Panc1 (cell line): Measurements from ENCODE around the gene SLCO3A1. TPM values are rescaled to one million over a fixed set of nuclear protein-coding genes. Genes with fewer than 3 reads are reported as not detected.

Source experiments
- ATAC-seq: fragments of 200-7000 bp; cut with Tn5 transposase; 2 replicates; pipeline ENCODE4 v1.9.1; 2020; ENCODE audit warnings: mild to moderate bottlenecking, moderate library complexity
- BruUV-seq: library from RNA; stranded (reverse); fragments of 400-500 nt; replicated peaks from 2 replicates; lab custom pipeline; 2021; lab: Mats Ljungman, UMichigan
- CTCF ChIA-PET: fragments of 300-600 bp; sonication (Branson Sonifier 250); formaldehyde crosslinking; loops from one replicate; lab custom pipeline; 2022; ENCODE audit warnings: antibody characterized with exemption; lab: Charles Lee
- POLR2A ChIA-PET: fragments of 300-600 bp; sonication (Branson Sonifier 250); formaldehyde crosslinking; loops from one replicate; lab custom pipeline; 2022; ENCODE audit warnings: antibody characterized with exemption; lab: Charles Lee
- DNase-seq: peaks from one replicate; pipeline ENCODE4 v3.0.0-alpha.2; 2010; ENCODE audit warnings: low read depth, low spot score
- H3K27ac ChIP-seq: 2 replicates; pipeline ENCODE4 v1.5.1; 2011; ENCODE audit warnings: mild to moderate bottlenecking, low read length, inconsistent platforms
- H3K27me3 ChIP-seq: fragments of 200-500 bp; sonication (Bioruptor generic); 2 replicates; pipeline ENCODE4 v1.6.0; 2014; ENCODE audit warnings: low read length, inconsistent platforms; ENCODE audit not compliant: control insufficient read depth, insufficient read depth
- H3K36me3 ChIP-seq: fragments of 200-500 bp; sonication (Bioruptor generic); 2 replicates; pipeline ENCODE4 v1.5.1; 2014; ENCODE audit warnings: inconsistent platforms, mild to moderate bottlenecking, low read length, moderate library complexity; ENCODE audit not compliant: control insufficient read depth, insufficient read depth
- H3K4me1 ChIP-seq: 2 replicates; pipeline ENCODE4 v1.5.1; 2011; ENCODE audit warnings: inconsistent platforms, mild to moderate bottlenecking, low read length, moderate library complexity; ENCODE audit not compliant: control insufficient read depth, insufficient read depth
- H3K4me3 ChIP-seq, 2 experiments: 2 replicates each; pipeline ENCODE4 v1.5.1; 2011 to 2012; ENCODE audit warnings: low read depth in 2 of 2, low read length in 2 of 2, mild to moderate bottlenecking in 2 of 2, inconsistent platforms in 1 of 2, moderate library complexity in 1 of 2
- H3K9me3 ChIP-seq: fragments of 200-500 bp; sonication (Bioruptor generic); 2 replicates; pipeline ENCODE4 v1.5.1; 2014; ENCODE audit warnings: low read depth, mild to moderate bottlenecking, inconsistent platforms, low read length, moderate library complexity; ENCODE audit not compliant: control insufficient read depth, insufficient read depth
- CTCF ChIP-seq: fragments of 450-650 bp; IDR thresholded peaks from 2 replicates; pipeline ENCODE4 v1.5.1; 2017; ENCODE audit warnings: mild to moderate bottlenecking
- POLR2AphosphoS5 ChIP-seq: IDR thresholded peaks from 2 replicates; pipeline ENCODE4 v1.6.1; 2012; ENCODE audit warnings: mild to moderate bottlenecking, low read depth, low read length, moderate library complexity
- REST ChIP-seq, 2 experiments: IDR thresholded peaks; 2 replicates each; pipeline ENCODE4 v1.6.1; 2011 to 2012; ENCODE audit warnings: low read depth in 2 of 2, control low read depth in 1 of 2, low read length in 1 of 2, mild to moderate bottlenecking in 1 of 2, moderate library complexity in 1 of 2; ENCODE audit not compliant: insufficient read depth in 1 of 2
- SIN3A ChIP-seq: IDR thresholded peaks from 2 replicates; pipeline ENCODE4 v1.6.1; 2012; ENCODE audit warnings: low read depth, mild to moderate bottlenecking, low read length, moderate library complexity, borderline replicate concordance; ENCODE audit not compliant: insufficient read depth
- TCF7L2 ChIP-seq: IDR thresholded peaks from 2 replicates; pipeline ENCODE4 v1.6.1; 2011; ENCODE audit warnings: mild to moderate bottlenecking, low read depth, low read length, inconsistent platforms
- in situ Hi-C: cut with HindIII; loops from 2 replicates; pipeline ENCODE4 v1.10.0; 2016; ENCODE audit warnings: low sequenced_read_pairs, low pct_unique_long_range_greater_than_20kb
- intact Hi-C: fragments of 100-400 bp; cut with micrococcal nuclease; formaldehyde crosslinking; loops from one replicate; pipeline ENCODE4 v1.10.0; 2022; ENCODE audit not compliant: unreplicated experiment
- total RNA-seq: library from RNA; stranded (reverse); gene quantifications from one replicate; pipeline ENCODE4 v1.2.1, GENCODE V29; 2021; ENCODE audit not compliant: unreplicated experiment

The SLCO3A1 gene
- total RNA-seq, 1 experiment from 2014 or later, result 20.6 TPM

- Histone ChIP-seq H3K4me3 (no peak overlapping the region), H3K36me3 (no peaks in the 10 kb centered on the region), H3K4me1 (no peaks in the 10 kb centered on the region), H3K27me3 (no peaks in the 10 kb centered on the region), H3K9me3 (no peaks in the 10 kb centered on the region), H3K27ac (no peak overlapping the region)
- ChIA-PET POLR2A (no interaction called here), CTCF (no interaction called here)
- no peak for TF ChIP-seq SIN3A
- no peak for TF ChIP-seq POLR2AphosphoS5
- no peak for TF ChIP-seq TCF7L2
- no peak for TF ChIP-seq REST (IDR thresholded peaks at IDR 0.05; ENCODE audit: insufficient read depth in 1 of 2, low read depth in 2 of 2, low read length in 1 of 2)
- TF ChIP-seq CTCF, result no peak
- no peak for DNase-seq
- intact Hi-C loops (loop anchor here (10.0 kb wide), 1 partner anchor 382 kb away; no protein-coding TSS in a partner anchor), in situ Hi-C loops (no loop called here)
- no peak for ATAC-seq
- BruUV-seq, result no TSS peak
Measured at GRCh38 chr15:92087211-92087610, 233.7 kb downstream of the SLCO3A1 start.

- DNase-seq, result no peak
- intact Hi-C loops, result no loop called here
- ChIA-PET POLR2A (no interaction called here), CTCF (interaction anchor here (0.5 kb wide), 1 partner anchor 822 kb away, joined by 3 read pairs; no protein-coding TSS in a partner anchor)
- no TSS peak for BruUV-seq
- Histone ChIP-seq H3K27ac (no peak overlapping the region), H3K4me1 (no peaks in the 10 kb centered on the region), H3K9me3 (no peaks in the 10 kb centered on the region), H3K27me3 (no peaks in the 10 kb centered on the region), H3K36me3 (no peaks in the 10 kb centered on the region), H3K4me3 (no peak overlapping the region)
- ATAC-seq, result peak; percentile 92
- no peak for TF ChIP-seq SIN3A
- peak; percentile 94 for TF ChIP-seq CTCF
- no peak for TF ChIP-seq POLR2AphosphoS5
- no peak for TF ChIP-seq REST (IDR thresholded peaks at IDR 0.05; ENCODE audit: insufficient read depth in 1 of 2, low read depth in 2 of 2, low read length in 1 of 2)
- no peak for TF ChIP-seq TCF7L2
- in situ Hi-C loops, result no loop called here
Measured at GRCh38 chr15:92091155-92091734, 237.7 kb downstream of the SLCO3A1 start.
